GM13977 (cell line): ENCODE results near the gene CACNA1C.

Experiments used
- DNase-seq: peaks from one replicate; pipeline ENCODE4 v3.0.0; 2012; ENCODE audit warnings: low spot score
- in situ Hi-C: fragments of 300-500 bp; cut with MboI; formaldehyde crosslinking; loops from one replicate; pipeline ENCODE4 v1.12.0; 2022; ENCODE audit warnings: low sequenced_read_pairs, low pct_unique_long_range_greater_than_20kb, mixed read lengths, inconsistent platforms; ENCODE audit not compliant: unreplicated experiment
- TF ChIP-seq, protein P1 (sequence below): IDR thresholded peaks from 2 replicates; pipeline ENCODE4 v1.5.1; 2012; ENCODE audit warnings: mild to moderate bottlenecking, control low read depth; ENCODE audit not compliant: insufficient read depth; ENCODE audit errors: extremely low read depth, missing control alignments

Gene CACNA1C

DNA sequence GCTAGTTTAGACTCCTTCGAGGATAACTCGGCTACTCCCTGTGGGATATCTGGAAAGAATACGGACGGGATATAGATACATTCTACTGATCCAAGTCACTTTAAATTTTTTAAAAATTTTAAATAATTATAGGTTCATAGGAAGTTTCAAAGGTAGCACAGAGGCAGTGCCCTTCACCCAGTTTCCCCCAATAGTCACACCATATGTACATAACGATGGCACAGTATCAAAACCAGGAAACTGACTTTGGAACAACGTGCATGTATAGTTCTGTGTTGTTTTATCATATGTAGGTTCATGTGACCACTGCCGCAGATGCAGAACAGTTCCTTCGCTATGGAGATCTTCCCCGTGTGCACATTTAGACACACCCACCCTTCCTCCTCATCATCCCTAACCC lies 352.3 kb downstream of the CACNA1C start:
- DNase-seq = no peak
- in situ Hi-C loops = no loop called here
- TF ChIP-seq, protein P1, sequence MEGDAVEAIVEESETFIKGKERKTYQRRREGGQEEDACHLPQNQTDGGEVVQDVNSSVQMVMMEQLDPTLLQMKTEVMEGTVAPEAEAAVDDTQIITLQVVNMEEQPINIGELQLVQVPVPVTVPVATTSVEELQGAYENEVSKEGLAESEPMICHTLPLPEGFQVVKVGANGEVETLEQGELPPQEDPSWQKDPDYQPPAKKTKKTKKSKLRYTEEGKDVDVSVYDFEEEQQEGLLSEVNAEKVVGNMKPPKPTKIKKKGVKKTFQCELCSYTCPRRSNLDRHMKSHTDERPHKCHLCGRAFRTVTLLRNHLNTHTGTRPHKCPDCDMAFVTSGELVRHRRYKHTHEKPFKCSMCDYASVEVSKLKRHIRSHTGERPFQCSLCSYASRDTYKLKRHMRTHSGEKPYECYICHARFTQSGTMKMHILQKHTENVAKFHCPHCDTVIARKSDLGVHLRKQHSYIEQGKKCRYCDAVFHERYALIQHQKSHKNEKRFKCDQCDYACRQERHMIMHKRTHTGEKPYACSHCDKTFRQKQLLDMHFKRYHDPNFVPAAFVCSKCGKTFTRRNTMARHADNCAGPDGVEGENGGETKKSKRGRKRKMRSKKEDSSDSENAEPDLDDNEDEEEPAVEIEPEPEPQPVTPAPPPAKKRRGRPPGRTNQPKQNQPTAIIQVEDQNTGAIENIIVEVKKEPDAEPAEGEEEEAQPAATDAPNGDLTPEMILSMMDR = no peak

DNA sequence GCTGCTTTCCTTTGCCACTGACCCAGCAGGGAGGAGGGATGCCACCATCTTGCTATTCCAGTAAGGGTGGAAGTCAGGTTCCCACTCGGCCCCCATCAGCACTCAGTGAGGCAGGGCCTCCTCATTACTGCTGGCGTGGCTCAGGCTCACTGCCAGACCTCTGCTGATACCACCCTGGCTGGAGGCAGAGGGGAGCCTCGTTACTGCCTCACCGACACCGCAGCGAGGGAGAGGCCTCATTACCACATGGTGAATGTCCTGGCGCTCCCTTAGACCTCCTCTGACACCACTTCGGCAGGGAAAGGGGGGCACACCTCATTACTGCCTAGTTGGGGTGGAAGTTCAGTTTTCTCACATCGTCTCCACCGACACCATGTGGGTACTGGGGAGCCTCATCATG lies 354.1 kb downstream of the CACNA1C start:
- TF ChIP-seq, protein P1 = no peak
- in situ Hi-C loops = no loop called here

DNA sequence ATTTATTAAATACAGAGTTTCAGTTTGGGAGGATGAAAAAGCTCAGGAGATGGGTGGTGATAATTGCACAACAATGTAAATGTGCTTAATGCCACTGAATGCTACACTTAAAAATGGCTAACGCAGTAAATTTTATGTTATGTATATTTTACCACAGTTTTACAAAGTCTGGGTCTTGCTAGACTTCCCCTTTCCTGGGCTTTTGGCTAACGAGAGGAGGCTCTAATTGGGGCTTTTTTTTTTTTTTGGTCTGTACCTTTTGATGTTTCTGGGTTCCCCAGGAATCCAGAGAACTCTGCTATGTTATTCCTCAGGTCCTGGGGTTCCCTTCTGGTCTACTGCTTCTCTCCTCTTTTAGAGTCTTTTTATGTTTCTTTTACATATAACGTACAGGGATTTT lies 355.5 kb downstream of the CACNA1C start:
- in situ Hi-C loops = no loop called here
- TF ChIP-seq, protein P1 = no peak
- DNase-seq = no peak

More for the DNA sequence above, 354.1 kb downstream of the CACNA1C start:
- no peak for DNase-seq

DNA sequence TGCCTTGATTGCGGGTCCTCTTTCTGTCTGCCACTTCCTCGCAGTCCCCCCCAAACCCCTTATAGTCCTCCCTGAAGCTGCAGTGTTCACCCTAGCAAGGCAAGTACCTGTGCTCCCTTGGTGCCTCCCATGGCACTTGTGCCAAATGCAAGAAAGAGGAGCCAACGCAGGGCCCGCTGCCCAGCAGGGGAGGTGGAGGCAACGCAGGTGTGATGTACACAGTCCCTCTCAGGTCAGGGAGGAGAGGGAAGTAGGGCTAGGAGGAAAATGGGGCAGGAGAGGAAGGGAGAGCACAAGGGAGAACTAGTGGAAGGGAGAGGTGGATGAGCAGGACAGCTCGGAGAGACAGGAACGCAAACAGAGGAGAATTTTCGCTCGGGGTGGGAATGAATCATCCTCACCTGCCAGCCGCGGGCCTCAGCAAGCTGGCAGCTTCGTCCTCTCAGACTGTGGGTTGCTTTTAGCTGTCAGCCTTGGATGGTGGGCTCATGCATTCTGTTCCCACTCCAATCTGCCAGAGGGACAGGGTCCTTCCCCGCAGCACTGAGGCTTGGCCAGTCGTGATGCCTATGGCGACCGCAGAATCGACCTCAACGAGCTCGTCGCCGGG lies 357.0 kb downstream of the CACNA1C start:
- TF ChIP-seq, protein P1 = no peak
- no peak for DNase-seq
- in situ Hi-C loops = no loop called here

DNA sequence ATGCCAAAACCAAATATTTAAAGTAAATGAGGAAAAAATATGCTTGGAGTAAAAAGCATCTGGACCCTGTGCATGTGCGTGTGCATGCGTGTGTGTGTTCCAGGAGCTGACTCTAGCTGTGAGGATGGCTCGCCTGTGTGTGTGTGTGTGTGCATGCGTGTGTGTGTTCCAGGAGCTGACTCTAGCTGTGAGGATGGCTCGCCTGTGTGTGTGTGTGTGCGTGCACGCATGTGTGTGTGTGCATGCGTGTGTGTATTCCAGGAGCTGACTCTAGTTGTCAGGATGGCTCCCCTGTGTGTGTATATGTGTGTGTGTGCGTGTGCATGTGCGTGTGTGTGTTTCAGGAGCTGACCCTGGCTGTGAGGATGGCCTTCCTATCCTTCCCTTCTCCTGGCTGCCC lies 357.7 kb downstream of the CACNA1C start:
- in situ Hi-C loops = no loop called here

DNA sequence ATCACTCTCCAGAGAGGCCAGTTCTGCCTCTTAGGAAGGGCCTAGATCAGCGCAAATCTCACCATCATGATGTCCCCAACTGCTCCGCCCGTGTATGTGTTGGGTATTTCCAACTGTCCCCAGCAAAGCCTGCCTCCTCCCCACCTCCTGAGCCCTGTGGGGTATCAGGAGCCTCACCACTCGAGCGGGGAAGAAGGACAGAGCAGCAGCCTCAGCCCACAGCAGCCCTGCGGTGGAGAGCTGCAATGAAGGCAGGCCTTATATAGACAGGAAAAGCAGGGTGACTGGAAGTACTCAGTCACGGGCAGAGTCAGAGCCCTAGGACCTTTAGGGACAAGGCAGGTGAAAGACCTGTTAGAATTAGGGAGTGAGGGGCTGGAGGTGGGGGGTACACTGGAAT lies 358.2 kb downstream of the CACNA1C start:
- in situ Hi-C loops = no loop called here
- TF ChIP-seq, protein P1 = no peak
- no peak for DNase-seq

More for the DNA sequence above, 357.7 kb downstream of the CACNA1C start:
- no peak for DNase-seq
- TF ChIP-seq, protein P1 = no peak

DNA sequence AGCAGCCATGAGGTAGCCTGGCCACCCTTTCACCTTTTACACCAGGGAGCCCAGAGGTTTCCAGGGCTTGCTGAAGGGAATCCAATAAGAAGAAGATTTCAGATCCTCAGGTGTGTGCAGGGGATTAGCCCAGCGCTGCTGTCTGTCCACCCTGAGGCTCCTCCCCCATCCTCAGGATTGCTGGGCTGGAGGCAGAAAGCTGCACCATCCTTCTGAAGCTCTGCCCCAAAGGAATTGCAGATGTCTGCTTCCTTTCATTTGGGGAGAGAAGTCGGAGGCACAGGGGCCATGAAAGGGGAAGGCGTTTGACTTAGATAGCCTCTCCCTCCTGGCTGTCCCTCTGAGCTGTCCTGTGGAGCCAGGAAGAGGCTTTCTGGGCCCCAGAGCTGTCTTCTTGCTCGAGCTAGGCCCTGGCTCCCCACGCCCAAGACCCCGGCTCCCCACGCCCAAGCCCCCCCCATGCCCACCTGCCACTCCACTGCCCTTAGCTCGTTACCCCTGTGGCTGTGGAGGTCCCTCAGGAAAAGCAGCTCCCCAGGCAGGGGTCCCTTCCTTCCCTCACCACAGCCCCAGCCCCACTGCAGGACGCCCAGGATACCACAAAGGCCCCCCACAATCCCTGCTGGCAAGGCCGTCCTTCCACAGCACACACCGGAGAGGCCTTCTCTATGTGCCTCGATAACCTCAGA lies 359.0 kb downstream of the CACNA1C start:
- in situ Hi-C loops = no loop called here
- TF ChIP-seq, protein P1 = no peak
- DNase-seq = no peak
